OCI-LY3 (cell line): Measurements from ENCODE around the gene ROBO2.

ENCODE experiments used
- H2AFZ ChIP-seq: fragments of 200-600, 300-600 bp; shearing (Covaris generic); 2 replicates; pipeline ENCODE4 v1.6.0; 2014; ENCODE audit warnings: antibody characterized with exemption, low read depth, low read length
- H3K27ac ChIP-seq: fragments of 200-600, 300-600 bp; sonication (generic); 2 replicates; pipeline ENCODE4 v1.5.1; 2014; ENCODE audit warnings: mild to moderate bottlenecking, low read length, moderate library complexity, mixed read lengths
- H3K27me3 ChIP-seq: fragments of 200-600, 300-600 bp; sonication (generic); 2 replicates; pipeline ENCODE4 v1.6.1; 2014; ENCODE audit warnings: low read depth, low read length, mixed read lengths
- H3K36me3 ChIP-seq: fragments of 200-600, 300-600 bp; sonication (generic); replicated peaks from 2 replicates; pipeline ENCODE3; 2014; ENCODE audit warnings: low read depth, low read length, mixed read lengths
- H3K4me1 ChIP-seq: fragments of 300-600, 200-600 bp; sonication (generic); 2 replicates; pipeline ENCODE4 v1.6.1; 2014; ENCODE audit warnings: low read length, mixed read lengths
- H3K4me2 ChIP-seq: fragments of 200-600, 300-600 bp; sonication (generic); 2 replicates; pipeline ENCODE4 v1.6.1; 2014; ENCODE audit warnings: low read length, mixed read lengths
- H3K4me3 ChIP-seq: fragments of 300-600, 200-600 bp; sonication (generic); 2 replicates; pipeline ENCODE4 v1.5.1; 2014; ENCODE audit warnings: antibody characterized with exemption, mild to moderate bottlenecking, low read length, moderate library complexity
- H3K79me2 ChIP-seq: fragments of 300-600, 200-600 bp; shearing (Covaris generic); 2 replicates; pipeline ENCODE4 v1.6.1; 2014; ENCODE audit warnings: mild to moderate bottlenecking, low read length, mixed read lengths
- H3K9ac ChIP-seq: fragments of 300-600, 200-600 bp; shearing (Covaris generic); 2 replicates; pipeline ENCODE4 v1.6.0; 2014; ENCODE audit warnings: mild to moderate bottlenecking, low read length, moderate library complexity
- H3K9me3 ChIP-seq: fragments of 200-600, 300-600 bp; shearing (Covaris generic); 2 replicates; pipeline ENCODE4 v1.6.1; 2014; ENCODE audit warnings: low read length, mixed read lengths; ENCODE audit not compliant: insufficient read depth
- H4K20me1 ChIP-seq: fragments of 200-600, 300-600 bp; sonication (generic); 2 replicates; pipeline ENCODE4 v1.6.1; 2016; ENCODE audit warnings: low read length, mixed read lengths; ENCODE audit not compliant: insufficient read depth
- CTCF ChIP-seq: fragments of 200-600, 300-600 bp; sonication (generic); IDR thresholded peaks from 2 replicates; pipeline ENCODE4 v1.5.1; 2014; ENCODE audit warnings: antibody characterized with exemption, low read length, low read depth
- EZH2phosphoT487 ChIP-seq: fragments of 200-600 bp; shearing (Covaris generic); IDR thresholded peaks from 2 replicates; pipeline ENCODE4 v1.6.1; 2018; ENCODE audit warnings: antibody characterized with exemption, mixed run types, low read depth

ROBO2 gene

GRCh38 chr3:77160931-77161497 is 121.1 kb downstream of the ROBO2 start:
- Histone ChIP-seq H3K36me3 (no peaks in the 10 kb centered on the region), H3K27ac (no peak overlapping the region), H3K79me2 (no peaks in the 10 kb centered on the region), H3K4me1 (no peaks in the 10 kb centered on the region), H4K20me1 (no peaks in the 10 kb centered on the region), H3K4me2 (no peak overlapping the region), H2AFZ (no peak overlapping the region), H3K9me3 (no peaks in the 10 kb centered on the region), H3K27me3 (no peaks in the 10 kb centered on the region), H3K4me3 (no peak overlapping the region), H3K9ac (no peak overlapping the region)
- TF ChIP-seq CTCF = no peak
- no peak for TF ChIP-seq EZH2phosphoT487

- no peak overlapping the region for H3K4me3 ChIP-seq
- H3K27ac ChIP-seq = no peak overlapping the region
- no peak for TF ChIP-seq CTCF
- no peak for TF ChIP-seq EZH2phosphoT487
- H2AFZ ChIP-seq = no peak overlapping the region
- H3K4me1 ChIP-seq = peaks cover 7% of the 10 kb centered on the region
- no peaks in the 10 kb centered on the region for H3K79me2 ChIP-seq
- no peaks in the 10 kb centered on the region for H4K20me1 ChIP-seq
- no peaks in the 10 kb centered on the region for H3K36me3 ChIP-seq
- H3K4me2 ChIP-seq = no peak overlapping the region
- no peak overlapping the region for H3K9ac ChIP-seq
- no peaks in the 10 kb centered on the region for H3K9me3 ChIP-seq
- H3K27me3 ChIP-seq = no peaks in the 10 kb centered on the region
Observed at GRCh38 chr3:77169823-77170222, 129.9 kb downstream of the ROBO2 start.

GRCh38 chr3:77171026-77171425 is 131.1 kb downstream of the ROBO2 start:
- H4K20me1 ChIP-seq = no peaks in the 10 kb centered on the region
- TF ChIP-seq CTCF (no peak), EZH2phosphoT487 (no peak)
- no peak overlapping the region for H3K4me3 ChIP-seq
- H3K27ac ChIP-seq = no peak overlapping the region
- H3K4me2 ChIP-seq = no peak overlapping the region
- H3K9ac ChIP-seq = no peak overlapping the region
- no peaks in the 10 kb centered on the region for H3K27me3 ChIP-seq
- H3K36me3 ChIP-seq = no peaks in the 10 kb centered on the region
- peaks cover 7% of the 10 kb centered on the region for H3K4me1 ChIP-seq
- no peaks in the 10 kb centered on the region for H3K79me2 ChIP-seq
- no peaks in the 10 kb centered on the region for H3K9me3 ChIP-seq
- no peak overlapping the region for H2AFZ ChIP-seq

GRCh38 chr3:77179762-77180161 is 139.9 kb downstream of the ROBO2 start:
- H3K9me3 ChIP-seq = no peaks in the 10 kb centered on the region
- H3K79me2 ChIP-seq = no peaks in the 10 kb centered on the region
- TF ChIP-seq CTCF (no peak), EZH2phosphoT487 (no peak)
- no peak overlapping the region for H3K4me2 ChIP-seq
- no peak overlapping the region for H3K27ac ChIP-seq
- H3K4me3 ChIP-seq = no peak overlapping the region
- no peaks in the 10 kb centered on the region for H3K4me1 ChIP-seq
- H3K9ac ChIP-seq = no peak overlapping the region
- H4K20me1 ChIP-seq = no peaks in the 10 kb centered on the region
- H3K27me3 ChIP-seq = no peaks in the 10 kb centered on the region
- H2AFZ ChIP-seq = no peak overlapping the region
- no peaks in the 10 kb centered on the region for H3K36me3 ChIP-seq
